GM12878 (cell line): Measurements from ENCODE around the gene RGS14. TPM values are rescaled to one million over a fixed set of nuclear protein-coding genes. Genes with fewer than 3 reads are reported as not detected.

ENCODE experiments used
- ATAC-seq: fragments of 200-7000 bp; cut with Tn5 transposase; 3 replicates; pipeline ENCODE4 v1.9.1; 2020; ENCODE audit warnings: mild to moderate bottlenecking, moderate library complexity
- BruUV-seq: library from RNA; stranded (reverse); fragments of 400-500 nt; replicated peaks from 2 replicates; lab custom pipeline; 2021; lab: Mats Ljungman, UMichigan
- CTCF ChIA-PET: fragments of 300-600 bp; sonication (Branson Sonifier 250); formaldehyde crosslinking; extraction: SDS; loops from one replicate; lab custom pipeline; 2021; ENCODE audit warnings: inconsistent platforms; lab: Yijun Ruan, JAX
- POLR2A ChIA-PET: fragments of 350-600 bp; formaldehyde crosslinking; extraction: SDS; loops from one replicate; lab custom pipeline; 2021; ENCODE audit warnings: inconsistent platforms; lab: Charles Lee
- RAD21 ChIA-PET: fragments of 300-600 bp; sonication (Branson Sonifier 250); formaldehyde crosslinking; loops from one replicate; lab custom pipeline; 2023; ENCODE audit warnings: antibody characterized with exemption; ENCODE audit not compliant: unreplicated experiment; lab: Charles Lee
- SMC1A ChIA-PET: fragments of 300-600 bp; sonication (Branson Sonifier 250); formaldehyde crosslinking; loops from one replicate; lab custom pipeline; 2023; ENCODE audit not compliant: unreplicated experiment, uncharacterized antibody; lab: Charles Lee
- DNase-seq: peaks from one replicate; pipeline ENCODE4 v3.0.0-alpha.2; 2011; ENCODE audit warnings: low read depth, low spot score
- FAIRE-seq: peaks from 3 replicates; lab custom pipeline; 2011; peaks lifted over from hg19 to GRCh38; lab: Jason Lieb, UNC
- H2AFZ ChIP-seq: 2 replicates; pipeline ENCODE4 v1.6.0; 2011; ENCODE audit warnings: low read depth, low read length, control low read depth; ENCODE audit not compliant: control insufficient read depth
- H3K27ac ChIP-seq: 2 replicates; pipeline ENCODE4 v1.5.1; 2011; ENCODE audit warnings: control low read depth; ENCODE audit not compliant: control insufficient read depth, insufficient read depth
- H3K27me3 ChIP-seq, 2 experiments: replicated peaks in 1 of 2; 2 replicates each; pipeline versions ENCODE4 v1.6.0 to v1.6.1; 2011; ENCODE audit warnings: low read length in 1 of 2; ENCODE audit not compliant: control insufficient read depth in 2 of 2, insufficient read depth in 2 of 2
- H3K36me3 ChIP-seq, 2 experiments: 2 replicates each; pipeline ENCODE4 v1.5.1; 2011; ENCODE audit warnings: low read length in 1 of 2; ENCODE audit not compliant: control insufficient read depth in 2 of 2, insufficient read depth in 2 of 2
- H3K4me1 ChIP-seq: 2 replicates; pipeline ENCODE4 v1.6.1; 2011; ENCODE audit warnings: mild to moderate bottlenecking, low read length, moderate library complexity, mixed read lengths; ENCODE audit not compliant: control insufficient read depth, insufficient read depth
- H3K4me2 ChIP-seq: 2 replicates; pipeline ENCODE4 v1.6.0; 2011; ENCODE audit warnings: control low read depth; ENCODE audit not compliant: control insufficient read depth, insufficient read depth
- H3K4me3 ChIP-seq: fragments of 200-600 bp; sonication (generic); 2 replicates; pipeline ENCODE4 v1.5.1; 2016
- H3K79me2 ChIP-seq: 2 replicates; pipeline ENCODE4 v1.6.0; 2011; ENCODE audit warnings: low read length; ENCODE audit not compliant: control insufficient read depth, insufficient read depth
- H3K9ac ChIP-seq: 2 replicates; pipeline ENCODE4 v1.8.0; 2011; ENCODE audit warnings: low read length, control low read depth, mixed read lengths; ENCODE audit not compliant: control insufficient read depth, insufficient read depth
- H3K9me3 ChIP-seq: replicated peaks from 3 replicates; pipeline ENCODE4 v1.5.1; 2011; ENCODE audit warnings: mild to moderate bottlenecking, low read length; ENCODE audit not compliant: control insufficient read depth, insufficient read depth
- H4K20me1 ChIP-seq: 2 replicates; pipeline ENCODE4 v1.6.0; 2011; ENCODE audit not compliant: control insufficient read depth, insufficient read depth
- ATF7 ChIP-seq: fragments of 450-650 bp; IDR thresholded peaks from 2 replicates; pipeline ENCODE4 v1.6.1; 2016; ENCODE audit warnings: low read depth, mild to moderate bottlenecking
- MTA3 ChIP-seq: IDR thresholded peaks from 2 replicates; pipeline ENCODE4 v1.6.1; 2012; ENCODE audit warnings: low read length, inconsistent platforms, borderline replicate concordance
- RELA ChIP-seq: fragments of 450-650 bp; IDR thresholded peaks from 2 replicates; pipeline ENCODE4 v1.8.0; 2014; ENCODE audit warnings: borderline replicate concordance; ENCODE audit not compliant: partially characterized antibody
- REST ChIP-seq: IDR thresholded peaks from 2 replicates; pipeline ENCODE4 v1.6.1; 2012; ENCODE audit warnings: mild to moderate bottlenecking, low read depth, low read length
- SIN3A ChIP-seq: IDR thresholded peaks from 2 replicates; pipeline ENCODE4 v1.6.1; 2012; ENCODE audit warnings: low read depth, low read length, improper control_type of control experiment
- TCF7 ChIP-seq: IDR thresholded peaks from 2 replicates; pipeline ENCODE4 v1.6.1; 2014; ENCODE audit warnings: antibody characterized with exemption, borderline replicate concordance
- ZBED1 ChIP-seq: IDR thresholded peaks from 2 replicates; pipeline ENCODE4 v1.6.1; 2016; ENCODE audit warnings: borderline replicate concordance
- WGBS: methylation state at CpG from one replicate; pipeline ENCODE4 v1.1.6; 2016; ENCODE audit warnings: low lambda C conversion rate; ENCODE audit not compliant: insufficient replicate concordance, insufficient coverage; ENCODE audit errors: missing lambda C conversion rate; 5-methylcytosine and 5-hydroxymethylcytosine counted together
- in situ Hi-C: fragments of 300-500 bp; cut with MboI; formaldehyde crosslinking; loops from 9 replicates; pipeline ENCODE4 v1.14.3; 2018; ENCODE audit warnings: mixed read lengths
- intact Hi-C: fragments of 100-400 bp; cut with micrococcal nuclease; formaldehyde crosslinking; loops from one replicate; pipeline ENCODE4 v1.14.2; 2022; ENCODE audit not compliant: unreplicated experiment
- polyA plus RNA-seq, 11 experiments: library from polyadenylated mRNA; depleted of rRNA in 4 of 11; unstranded in 6 of 11; stranded (reverse) in 5 of 11; fragments of >200 nt; fragmentation: Nextera tagmentation in 4 of 11; fragmentation: Illumina TruSeq in 1 of 11; extraction: Ambion mirVana in 4 of 11; extraction: Trizol in 1 of 11; gene quantifications; 1 replicate in 1 of 11; 2 replicates in 10 of 11; pipeline versions ENCODE4 v1.2.1 to v1.2.3, GENCODE V29; 2011 to 2016; ENCODE audit warnings: inconsistent platforms in 2 of 11, missing spikeins in 2 of 11, low read depth in 1 of 11
- total RNA-seq, 4 experiments: library from RNA; depleted of rRNA in 3 of 4; stranded (reverse); fragments of >200 nt in 3 of 4; fragmentation: Illumina TruSeq in 1 of 4; extraction: Trizol in 1 of 4; gene quantifications; 2 replicates each; pipeline versions ENCODE4 v1.2.1 to v1.2.3, GENCODE V29; 2013 to 2021

RGS14 gene
- total and polyA plus RNA-seq, 10 of the 15 experiments (the other 5 are each of a cell fraction or from before 2014, with no cell fraction given), result 0.19 to 88.7 (median 54.8) TPM

- TF ChIP-seq REST, result no peak
- TF ChIP-seq ATF7, result no peak
- no peak for TF ChIP-seq SIN3A
Measured at GRCh38 chr5:177357146-177357458, 622 bp upstream of the RGS14 start (continued).

- ChIA-PET SMC1A (interaction anchor here (0.7 to 3.9 kb wide), 9 partner anchors 9 to 223 kb away, joined by 3 to 19 read pairs (median 4); no protein-coding TSS in a partner anchor), RAD21 (interaction anchor here (0.5 to 2.0 kb wide), 8 partner anchors 9 to 144 kb away, joined by 3 to 12 read pairs (median 4); no protein-coding TSS in a partner anchor), POLR2A (interaction anchor here (0.5 to 2.1 kb wide), 12 partner anchors 9 to 756 kb away, joined by 3 to 14 read pairs (median 4); partner anchors contain the start of gene MXD3), CTCF (interaction anchor here (1.1 to 4.4 kb wide), 6 partner anchors 10 to 97 kb away, joined by 3 to 33 read pairs (median 11); no protein-coding TSS in a partner anchor)
- intact Hi-C loops, result no loop called here
- Histone ChIP-seq H4K20me1 (no peaks in the 10 kb centered on the region), H3K4me1 (peaks cover 52% of the 10 kb centered on the region), H2AFZ (0 out of 2 replicates have a peak overlapping the region, but pooled peaks have one; percentile 57), H3K9me3 (peaks cover 3% of the 10 kb centered on the region; the same call in 1 of the 3 replicates), H3K27me3 (no peaks in the 10 kb centered on the region), H3K4me3 (peak overlapping the region; percentile 99), H3K27ac (peak overlapping the region; percentile 91), H3K4me2 (peak overlapping the region; percentile 99), H3K9ac (peak overlapping the region; percentile 81), H3K79me2 (peaks cover 52% of the 10 kb centered on the region), H3K36me3 (no peaks in the 10 kb centered on the region; a peak in 1 of 4 replicates)
- in situ Hi-C loops, result no loop called here
- FAIRE-seq (peak; percentile 54), ATAC-seq (peak; percentile 2), DNase-seq (no peak)
- WGBS, result 0% methylated on average over 5 of the region's 5 CpGs
- TF ChIP-seq RELA (no peak), TCF7 (no peak), MTA3 (no peak), ZBED1 (no peak)
- no TSS peak for BruUV-seq
Measured at GRCh38 chr5:177358370-177358819, 671 bp downstream of the RGS14 start.
